HEK293 (cell line): Measurements from ENCODE around the gene KCNQ2.
A peak's percentile ranks its signal among the peaks of the same experiment; 100 is the strongest.

Source experiments
- TRIM28 ChIP-seq: IDR thresholded peaks from 2 replicates; pipeline ENCODE4 v1.6.1; 2011; ENCODE audit warnings: low read length, control low read depth, borderline replicate concordance
- ZBTB1 ChIP-seq: fragments of 450-650 bp; formaldehyde crosslinking; IDR thresholded peaks from 2 replicates; pipeline ENCODE4 v1.5.1; 2016; ENCODE audit warnings: missing biosample characterization, missing genetic modification characterization
- ZBTB6 ChIP-seq: fragments of 450-650 bp; formaldehyde crosslinking; IDR thresholded peaks from 2 replicates; pipeline ENCODE4 v1.5.1; 2017; ENCODE audit warnings: missing biosample characterization, missing genetic modification characterization
- ZNF132 ChIP-seq: fragments of 450-650 bp; formaldehyde crosslinking; IDR thresholded peaks from 2 replicates; pipeline ENCODE4 v1.5.1; 2017; ENCODE audit warnings: missing biosample characterization, missing genetic modification characterization, borderline replicate concordance
- ZNF16 ChIP-seq: fragments of 450-650 bp; formaldehyde crosslinking; IDR thresholded peaks from 2 replicates; pipeline ENCODE4 v1.5.1; 2016; ENCODE audit warnings: low read depth, missing biosample characterization, missing genetic modification characterization
- ZNF184 ChIP-seq: fragments of 450-650 bp; IDR thresholded peaks from 2 replicates; pipeline ENCODE4 v1.5.1; 2018; ENCODE audit warnings: missing biosample characterization, mild to moderate bottlenecking, missing genetic modification characterization
- ZNF394 ChIP-seq: fragments of 450-650 bp; formaldehyde crosslinking; IDR thresholded peaks from 2 replicates; pipeline ENCODE4 v1.5.1; 2016; ENCODE audit warnings: missing biosample characterization, missing genetic modification characterization, mild to moderate bottlenecking, moderate library complexity, borderline replicate concordance
- ZNF426 ChIP-seq: fragments of 450-650 bp; formaldehyde crosslinking; IDR thresholded peaks from 2 replicates; pipeline ENCODE4 v1.5.1; 2017; ENCODE audit warnings: missing biosample characterization, missing genetic modification characterization, mild to moderate bottlenecking, inconsistent platforms, moderate library complexity
- ZNF449 ChIP-seq: fragments of 450-650 bp; formaldehyde crosslinking; IDR thresholded peaks from 2 replicates; pipeline ENCODE4 v1.5.1; 2017; ENCODE audit warnings: missing biosample characterization, mild to moderate bottlenecking, missing genetic modification characterization, moderate library complexity
- ZNF510 ChIP-seq: fragments of 450-650 bp; formaldehyde crosslinking; IDR thresholded peaks from 2 replicates; pipeline ENCODE4 v1.5.1; 2018; ENCODE audit warnings: mild to moderate bottlenecking, missing genetic modification characterization, missing biosample characterization; ENCODE audit not compliant: insufficient replicate concordance
- ZNF560 ChIP-seq: fragments of 450-650 bp; formaldehyde crosslinking; IDR thresholded peaks from 2 replicates; pipeline ENCODE4 v1.5.1; 2017; ENCODE audit warnings: missing biosample characterization, missing genetic modification characterization, borderline replicate concordance
- ZNF571 ChIP-seq: fragments of 450-650 bp; formaldehyde crosslinking; IDR thresholded peaks from 2 replicates; pipeline ENCODE4 v1.5.0; 2017; ENCODE audit warnings: missing biosample characterization, missing genetic modification characterization
- ZNF704 ChIP-seq: fragments of 450-650 bp; formaldehyde crosslinking; IDR thresholded peaks from 2 replicates; pipeline ENCODE4 v1.5.1; 2016; ENCODE audit warnings: missing biosample characterization, missing genetic modification characterization
- ZNF76 ChIP-seq: fragments of 450-650 bp; formaldehyde crosslinking; IDR thresholded peaks from 2 replicates; pipeline ENCODE4; 2016; ENCODE audit warnings: low read depth, missing biosample characterization, missing genetic modification characterization, borderline replicate concordance
- TF ChIP-seq, protein P1 (sequence below): IDR thresholded peaks from 2 replicates; pipeline ENCODE4 v1.6.1; 2011; ENCODE audit warnings: mild to moderate bottlenecking, low read depth, low read length, borderline replicate concordance
- TF ChIP-seq, protein P2 (sequence below): fragments of 450-650 bp; formaldehyde crosslinking; IDR thresholded peaks from 2 replicates; pipeline ENCODE4 v1.5.1; 2016; ENCODE audit warnings: missing biosample characterization, missing genetic modification characterization
- TF ChIP-seq, protein P3 (sequence below): fragments of 450-650 bp; formaldehyde crosslinking; IDR thresholded peaks from 2 replicates; pipeline ENCODE4 v1.5.1; 2016; ENCODE audit warnings: missing biosample characterization, missing genetic modification characterization, borderline replicate concordance
- TF ChIP-seq, protein P4 (sequence below): fragments of 450-650 bp; formaldehyde crosslinking; IDR thresholded peaks from 2 replicates; pipeline ENCODE4 v1.5.1; 2016; ENCODE audit warnings: missing biosample characterization, missing genetic modification characterization

The KCNQ2 gene

GRCh38 chr20:63501818-63502670 lies 29.6 kb upstream of the KCNQ2 start (continued):
- TF ChIP-seq ZBTB6 (tag by site-specific recombination): no peak
- TF ChIP-seq ZNF704 (tag by site-specific recombination): no peak
- TF ChIP-seq, protein P1, sequence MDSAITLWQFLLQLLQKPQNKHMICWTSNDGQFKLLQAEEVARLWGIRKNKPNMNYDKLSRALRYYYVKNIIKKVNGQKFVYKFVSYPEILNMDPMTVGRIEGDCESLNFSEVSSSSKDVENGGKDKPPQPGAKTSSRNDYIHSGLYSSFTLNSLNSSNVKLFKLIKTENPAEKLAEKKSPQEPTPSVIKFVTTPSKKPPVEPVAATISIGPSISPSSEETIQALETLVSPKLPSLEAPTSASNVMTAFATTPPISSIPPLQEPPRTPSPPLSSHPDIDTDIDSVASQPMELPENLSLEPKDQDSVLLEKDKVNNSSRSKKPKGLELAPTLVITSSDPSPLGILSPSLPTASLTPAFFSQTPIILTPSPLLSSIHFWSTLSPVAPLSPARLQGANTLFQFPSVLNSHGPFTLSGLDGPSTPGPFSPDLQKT: no peak
- TF ChIP-seq, protein P2, sequence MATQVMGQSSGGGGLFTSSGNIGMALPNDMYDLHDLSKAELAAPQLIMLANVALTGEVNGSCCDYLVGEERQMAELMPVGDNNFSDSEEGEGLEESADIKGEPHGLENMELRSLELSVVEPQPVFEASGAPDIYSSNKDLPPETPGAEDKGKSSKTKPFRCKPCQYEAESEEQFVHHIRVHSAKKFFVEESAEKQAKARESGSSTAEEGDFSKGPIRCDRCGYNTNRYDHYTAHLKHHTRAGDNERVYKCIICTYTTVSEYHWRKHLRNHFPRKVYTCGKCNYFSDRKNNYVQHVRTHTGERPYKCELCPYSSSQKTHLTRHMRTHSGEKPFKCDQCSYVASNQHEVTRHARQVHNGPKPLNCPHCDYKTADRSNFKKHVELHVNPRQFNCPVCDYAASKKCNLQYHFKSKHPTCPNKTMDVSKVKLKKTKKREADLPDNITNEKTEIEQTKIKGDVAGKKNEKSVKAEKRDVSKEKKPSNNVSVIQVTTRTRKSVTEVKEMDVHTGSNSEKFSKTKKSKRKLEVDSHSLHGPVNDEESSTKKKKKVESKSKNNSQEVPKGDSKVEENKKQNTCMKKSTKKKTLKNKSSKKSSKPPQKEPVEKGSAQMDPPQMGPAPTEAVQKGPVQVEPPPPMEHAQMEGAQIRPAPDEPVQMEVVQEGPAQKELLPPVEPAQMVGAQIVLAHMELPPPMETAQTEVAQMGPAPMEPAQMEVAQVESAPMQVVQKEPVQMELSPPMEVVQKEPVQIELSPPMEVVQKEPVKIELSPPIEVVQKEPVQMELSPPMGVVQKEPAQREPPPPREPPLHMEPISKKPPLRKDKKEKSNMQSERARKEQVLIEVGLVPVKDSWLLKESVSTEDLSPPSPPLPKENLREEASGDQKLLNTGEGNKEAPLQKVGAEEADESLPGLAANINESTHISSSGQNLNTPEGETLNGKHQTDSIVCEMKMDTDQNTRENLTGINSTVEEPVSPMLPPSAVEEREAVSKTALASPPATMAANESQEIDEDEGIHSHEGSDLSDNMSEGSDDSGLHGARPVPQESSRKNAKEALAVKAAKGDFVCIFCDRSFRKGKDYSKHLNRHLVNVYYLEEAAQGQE (tag by site-specific recombination): no peak
- TF ChIP-seq ZNF510 (tag by site-specific recombination): no peak
- no peak for TF ChIP-seq ZNF16 (tag by site-specific recombination)
- peak; percentile 26; the same call in 1 of the 2 replicates for TF ChIP-seq ZNF394
- no peak for TF ChIP-seq ZNF184 (tag by site-specific recombination)
- TF ChIP-seq, protein P3, sequence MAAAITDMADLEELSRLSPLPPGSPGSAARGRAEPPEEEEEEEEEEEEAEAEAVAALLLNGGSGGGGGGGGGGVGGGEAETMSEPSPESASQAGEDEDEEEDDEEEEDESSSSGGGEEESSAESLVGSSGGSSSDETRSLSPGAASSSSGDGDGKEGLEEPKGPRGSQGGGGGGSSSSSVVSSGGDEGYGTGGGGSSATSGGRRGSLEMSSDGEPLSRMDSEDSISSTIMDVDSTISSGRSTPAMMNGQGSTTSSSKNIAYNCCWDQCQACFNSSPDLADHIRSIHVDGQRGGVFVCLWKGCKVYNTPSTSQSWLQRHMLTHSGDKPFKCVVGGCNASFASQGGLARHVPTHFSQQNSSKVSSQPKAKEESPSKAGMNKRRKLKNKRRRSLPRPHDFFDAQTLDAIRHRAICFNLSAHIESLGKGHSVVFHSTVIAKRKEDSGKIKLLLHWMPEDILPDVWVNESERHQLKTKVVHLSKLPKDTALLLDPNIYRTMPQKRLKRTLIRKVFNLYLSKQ (tag by site-specific recombination): no peak
- TF ChIP-seq TRIM28: no peak
- TF ChIP-seq ZNF560 (tag by site-specific recombination): no peak
- TF ChIP-seq ZNF132 (tag by site-specific recombination): no peak
- TF ChIP-seq ZNF449: no peak
- TF ChIP-seq ZNF571 (tag by site-specific recombination): no peak
- peak; percentile 25; the same call in 1 of the 2 replicates for TF ChIP-seq ZNF76
- TF ChIP-seq, protein P4, sequence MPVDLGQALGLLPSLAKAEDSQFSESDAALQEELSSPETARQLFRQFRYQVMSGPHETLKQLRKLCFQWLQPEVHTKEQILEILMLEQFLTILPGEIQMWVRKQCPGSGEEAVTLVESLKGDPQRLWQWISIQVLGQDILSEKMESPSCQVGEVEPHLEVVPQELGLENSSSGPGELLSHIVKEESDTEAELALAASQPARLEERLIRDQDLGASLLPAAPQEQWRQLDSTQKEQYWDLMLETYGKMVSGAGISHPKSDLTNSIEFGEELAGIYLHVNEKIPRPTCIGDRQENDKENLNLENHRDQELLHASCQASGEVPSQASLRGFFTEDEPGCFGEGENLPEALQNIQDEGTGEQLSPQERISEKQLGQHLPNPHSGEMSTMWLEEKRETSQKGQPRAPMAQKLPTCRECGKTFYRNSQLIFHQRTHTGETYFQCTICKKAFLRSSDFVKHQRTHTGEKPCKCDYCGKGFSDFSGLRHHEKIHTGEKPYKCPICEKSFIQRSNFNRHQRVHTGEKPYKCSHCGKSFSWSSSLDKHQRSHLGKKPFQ: no peak
- TF ChIP-seq ZBTB1 (tag by site-specific recombination): no peak
- TF ChIP-seq ZNF426: no peak
- TF ChIP-seq, all 188 proteins: peak for 26
